Neural cell (in vitro differentiated cells): ENCODE results near the gene SLC22A5. TPM values are rescaled to one million over a fixed set of nuclear protein-coding genes. Genes with fewer than 3 reads are reported as not detected.
"Not testable (repeated sequence)": the region's sequence is repeated elsewhere in the genome, so short reads cannot be mapped to it uniquely, and the experiment has no call there.

ENCODE experiments used
- H2AFZ ChIP-seq: fragments of 200-600, 300-800 bp; sonication (generic), shearing (Covaris generic); 2 replicates; pipeline ENCODE4 v1.6.0; 2014; ENCODE audit warnings: low read depth, mild to moderate bottlenecking, antibody characterized with exemption, low read length, moderate library complexity
- H3F3A ChIP-seq: fragments of 200-600 bp; shearing (Covaris generic); 2 replicates; pipeline ENCODE4 v1.6.1; 2016; ENCODE audit warnings: mild to moderate bottlenecking, moderate library complexity, mixed read lengths, antibody characterized with exemption, low read length; ENCODE audit not compliant: insufficient read depth, poor library complexity, severe bottlenecking
- H3K27ac ChIP-seq: fragments of 200-600, 300-800 bp; sonication (generic), shearing (Covaris generic); 2 replicates; pipeline ENCODE4 v1.5.1; 2014; ENCODE audit warnings: mild to moderate bottlenecking, low read length, moderate library complexity
- H3K27me3 ChIP-seq: fragments of 300-800, 200-600 bp; sonication (generic), shearing (Covaris generic); 2 replicates; pipeline ENCODE4 v1.6.0; 2014; ENCODE audit warnings: mild to moderate bottlenecking, low read depth, low read length, moderate library complexity; ENCODE audit not compliant: insufficient read depth
- H3K36me3 ChIP-seq: fragments of 300-800, 200-600 bp; sonication (generic), shearing (Covaris generic); 2 replicates; pipeline ENCODE4 v1.5.1; 2014; ENCODE audit warnings: mild to moderate bottlenecking, antibody characterized with exemption, low read length, moderate library complexity; ENCODE audit not compliant: insufficient read depth
- H3K4me2 ChIP-seq: fragments of 300-800, 200-600 bp; sonication (generic), shearing (Covaris generic); 2 replicates; pipeline ENCODE4 v1.6.0; 2014; ENCODE audit warnings: mild to moderate bottlenecking, low read length
- H3K4me3 ChIP-seq: fragments of 300-800, 200-600 bp; sonication (generic), shearing (Covaris generic); 2 replicates; pipeline ENCODE4 v1.5.1; 2014; ENCODE audit warnings: mild to moderate bottlenecking, low read length, moderate library complexity
- H3K79me2 ChIP-seq: fragments of 200-600 bp; shearing (Covaris generic); replicated peaks from 2 replicates; pipeline ENCODE4 v1.6.0; 2014; ENCODE audit warnings: mild to moderate bottlenecking, low read length, moderate library complexity; ENCODE audit not compliant: insufficient read depth
- H3K9ac ChIP-seq: fragments of 300-800, 200-600 bp; sonication (generic), shearing (Covaris generic); 2 replicates; pipeline ENCODE4 v1.6.1; 2016; ENCODE audit warnings: mild to moderate bottlenecking, low read length, mixed read lengths
- H3K9me2 ChIP-seq: fragments of 200-600 bp; shearing (Covaris generic); 2 replicates; pipeline ENCODE4 v1.6.1; 2016; ENCODE audit warnings: mild to moderate bottlenecking, low read length, mixed read lengths; ENCODE audit not compliant: insufficient read depth
- H3K9me3 ChIP-seq: fragments of 200-600, 300-800 bp; sonication (generic), shearing (Covaris generic); 2 replicates; pipeline ENCODE4 v1.6.1; 2016; ENCODE audit warnings: mild to moderate bottlenecking, mixed run types, low read length, moderate library complexity, mixed read lengths
- H4K20me1 ChIP-seq: fragments of 200-600 bp; shearing (Covaris generic); 2 replicates; pipeline ENCODE4 v1.6.1; 2016; ENCODE audit warnings: mild to moderate bottlenecking, mixed run types; ENCODE audit not compliant: insufficient read depth
- EP300 ChIP-seq: fragments of 450-650 bp; conservative IDR thresholded peaks from 2 replicates; pipeline ENCODE4 v1.6.1; 2014; ENCODE audit warnings: antibody characterized with exemption, mild to moderate bottlenecking, moderate library complexity; ENCODE audit not compliant: poor library complexity, severe bottlenecking
- EZH2 ChIP-seq: fragments of 200-600, 300-800 bp; shearing (Covaris generic), sonication (generic); IDR thresholded peaks from 2 replicates; pipeline ENCODE4 v1.6.1; 2014; ENCODE audit warnings: antibody characterized with exemption, low read length, borderline replicate concordance, mild to moderate bottlenecking; ENCODE audit not compliant: insufficient read depth, poor library complexity, severe bottlenecking
- MXI1 ChIP-seq: fragments of 450-650 bp; conservative IDR thresholded peaks from 2 replicates; pipeline ENCODE4 v1.6.1; 2014; ENCODE audit warnings: antibody characterized with exemption, mild to moderate bottlenecking; ENCODE audit not compliant: poor library complexity, severe bottlenecking
- POLR2AphosphoS5 ChIP-seq: IDR thresholded peaks from 2 replicates; pipeline ENCODE4 v1.6.1; 2012
- RAD21 ChIP-seq: fragments of 450-650 bp; conservative IDR thresholded peaks from 2 replicates; pipeline ENCODE4 v1.6.1; 2014; ENCODE audit warnings: antibody characterized with exemption, mild to moderate bottlenecking, moderate library complexity
- SMC3 ChIP-seq: fragments of 450-650 bp; conservative IDR thresholded peaks from 2 replicates; pipeline ENCODE4 v1.6.1; 2014; ENCODE audit warnings: antibody characterized with exemption, mild to moderate bottlenecking, moderate library complexity; ENCODE audit not compliant: poor library complexity
- TAF1 ChIP-seq: IDR thresholded peaks from 2 replicates; pipeline ENCODE4 v1.6.1; 2012; ENCODE audit warnings: low read depth
- polyA plus RNA-seq: library from polyadenylated mRNA; depleted of rRNA; stranded (reverse); fragments of >200 nt; gene quantifications from 2 replicates; pipeline ENCODE4 v1.2.3, GENCODE V29; 2014
- TF ChIP-seq, protein P1 (sequence below): fragments of 450-650 bp; IDR thresholded peaks from 2 replicates; pipeline ENCODE4 v1.5.1; 2014; ENCODE audit warnings: antibody characterized with exemption, mild to moderate bottlenecking, moderate library complexity; ENCODE audit not compliant: poor library complexity, severe bottlenecking
- TF ChIP-seq, protein P2 (sequence below): IDR thresholded peaks from 2 replicates; pipeline ENCODE4 v1.6.1; 2012; ENCODE audit warnings: borderline replicate concordance

The SLC22A5 gene
- polyA plus RNA-seq, 1 donor from 2014 or later = 5.5 TPM

DNA sequence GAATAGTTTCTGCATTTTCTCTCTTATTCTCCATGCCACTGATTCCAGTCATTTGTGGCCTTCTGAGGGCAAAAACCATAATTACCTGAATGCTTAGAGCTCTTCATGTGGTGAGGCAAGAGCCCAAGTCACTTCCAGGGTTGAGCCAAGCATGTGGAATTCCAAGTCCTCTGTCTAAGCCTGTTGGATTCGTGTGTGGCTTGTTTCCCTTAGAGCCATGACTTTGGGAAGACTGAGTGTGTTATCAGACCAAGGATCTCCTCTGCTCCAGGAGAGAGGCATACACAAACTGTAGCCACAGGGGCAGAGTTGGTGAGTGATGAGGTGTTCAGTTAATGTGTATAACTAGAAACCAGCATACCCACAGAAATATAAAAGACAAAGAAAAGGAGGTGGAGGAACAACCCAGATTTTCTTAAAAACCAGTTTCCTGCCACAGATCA lies 27.1 kb downstream of the SLC22A5 start:
- Histone ChIP-seq H3K9ac (no peak overlapping the region), H3K79me2 (no peaks in the 10 kb centered on the region), H3K36me3 (no peaks in the 10 kb centered on the region), H2AFZ (no peak overlapping the region), H3K4me2 (no peak overlapping the region), H3K27ac (no peak overlapping the region), H3K9me3 (no peaks in the 10 kb centered on the region), H3F3A (no peaks in the 10 kb centered on the region), H3K27me3 (no peaks in the 10 kb centered on the region), H4K20me1 (no peaks in the 10 kb centered on the region), H3K4me3 (no peak overlapping the region), H3K9me2 (no peaks in the 10 kb centered on the region)
- TF ChIP-seq RAD21 (no peak), EZH2 (no peak), SMC3 (no peak), TAF1 (no peak), MXI1 (no peak), EP300 (no peak), POLR2AphosphoS5 (no peak)
- TF ChIP-seq, protein P1, sequence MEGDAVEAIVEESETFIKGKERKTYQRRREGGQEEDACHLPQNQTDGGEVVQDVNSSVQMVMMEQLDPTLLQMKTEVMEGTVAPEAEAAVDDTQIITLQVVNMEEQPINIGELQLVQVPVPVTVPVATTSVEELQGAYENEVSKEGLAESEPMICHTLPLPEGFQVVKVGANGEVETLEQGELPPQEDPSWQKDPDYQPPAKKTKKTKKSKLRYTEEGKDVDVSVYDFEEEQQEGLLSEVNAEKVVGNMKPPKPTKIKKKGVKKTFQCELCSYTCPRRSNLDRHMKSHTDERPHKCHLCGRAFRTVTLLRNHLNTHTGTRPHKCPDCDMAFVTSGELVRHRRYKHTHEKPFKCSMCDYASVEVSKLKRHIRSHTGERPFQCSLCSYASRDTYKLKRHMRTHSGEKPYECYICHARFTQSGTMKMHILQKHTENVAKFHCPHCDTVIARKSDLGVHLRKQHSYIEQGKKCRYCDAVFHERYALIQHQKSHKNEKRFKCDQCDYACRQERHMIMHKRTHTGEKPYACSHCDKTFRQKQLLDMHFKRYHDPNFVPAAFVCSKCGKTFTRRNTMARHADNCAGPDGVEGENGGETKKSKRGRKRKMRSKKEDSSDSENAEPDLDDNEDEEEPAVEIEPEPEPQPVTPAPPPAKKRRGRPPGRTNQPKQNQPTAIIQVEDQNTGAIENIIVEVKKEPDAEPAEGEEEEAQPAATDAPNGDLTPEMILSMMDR = no peak
- TF ChIP-seq, protein P2, sequence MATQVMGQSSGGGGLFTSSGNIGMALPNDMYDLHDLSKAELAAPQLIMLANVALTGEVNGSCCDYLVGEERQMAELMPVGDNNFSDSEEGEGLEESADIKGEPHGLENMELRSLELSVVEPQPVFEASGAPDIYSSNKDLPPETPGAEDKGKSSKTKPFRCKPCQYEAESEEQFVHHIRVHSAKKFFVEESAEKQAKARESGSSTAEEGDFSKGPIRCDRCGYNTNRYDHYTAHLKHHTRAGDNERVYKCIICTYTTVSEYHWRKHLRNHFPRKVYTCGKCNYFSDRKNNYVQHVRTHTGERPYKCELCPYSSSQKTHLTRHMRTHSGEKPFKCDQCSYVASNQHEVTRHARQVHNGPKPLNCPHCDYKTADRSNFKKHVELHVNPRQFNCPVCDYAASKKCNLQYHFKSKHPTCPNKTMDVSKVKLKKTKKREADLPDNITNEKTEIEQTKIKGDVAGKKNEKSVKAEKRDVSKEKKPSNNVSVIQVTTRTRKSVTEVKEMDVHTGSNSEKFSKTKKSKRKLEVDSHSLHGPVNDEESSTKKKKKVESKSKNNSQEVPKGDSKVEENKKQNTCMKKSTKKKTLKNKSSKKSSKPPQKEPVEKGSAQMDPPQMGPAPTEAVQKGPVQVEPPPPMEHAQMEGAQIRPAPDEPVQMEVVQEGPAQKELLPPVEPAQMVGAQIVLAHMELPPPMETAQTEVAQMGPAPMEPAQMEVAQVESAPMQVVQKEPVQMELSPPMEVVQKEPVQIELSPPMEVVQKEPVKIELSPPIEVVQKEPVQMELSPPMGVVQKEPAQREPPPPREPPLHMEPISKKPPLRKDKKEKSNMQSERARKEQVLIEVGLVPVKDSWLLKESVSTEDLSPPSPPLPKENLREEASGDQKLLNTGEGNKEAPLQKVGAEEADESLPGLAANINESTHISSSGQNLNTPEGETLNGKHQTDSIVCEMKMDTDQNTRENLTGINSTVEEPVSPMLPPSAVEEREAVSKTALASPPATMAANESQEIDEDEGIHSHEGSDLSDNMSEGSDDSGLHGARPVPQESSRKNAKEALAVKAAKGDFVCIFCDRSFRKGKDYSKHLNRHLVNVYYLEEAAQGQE = no peak

DNA sequence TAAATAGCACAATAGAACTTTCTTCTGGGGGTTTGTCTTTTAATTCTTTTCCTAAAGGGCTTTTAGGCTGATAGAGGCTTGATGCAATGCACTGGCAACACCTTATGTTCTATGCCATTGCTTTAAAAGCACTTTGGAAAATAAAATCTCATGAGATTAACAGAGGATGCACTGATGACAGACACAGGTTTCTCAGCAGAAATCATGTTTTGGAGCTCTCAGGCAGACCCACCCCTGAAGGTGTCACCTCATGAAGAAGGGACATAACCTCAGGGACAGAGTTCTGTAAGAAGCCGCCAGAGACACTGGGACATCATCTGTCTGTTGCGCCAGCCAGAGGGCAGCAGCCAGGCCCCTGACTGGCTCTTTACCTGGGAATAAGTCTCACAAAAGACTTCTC lies 27.7 kb downstream of the SLC22A5 start:
- Histone ChIP-seq H3K9ac (no peak overlapping the region), H3K36me3 (no peaks in the 10 kb centered on the region), H3K4me2 (no peak overlapping the region), H3K79me2 (no peaks in the 10 kb centered on the region), H3K9me2 (no peaks in the 10 kb centered on the region), H2AFZ (no peak overlapping the region), H3F3A (no peaks in the 10 kb centered on the region), H4K20me1 (no peaks in the 10 kb centered on the region), H3K27me3 (no peaks in the 10 kb centered on the region), H3K4me3 (no peak overlapping the region), H3K27ac (no peak overlapping the region), H3K9me3 (no peaks in the 10 kb centered on the region)
- TF ChIP-seq MXI1 = no peak
- no peak for TF ChIP-seq RAD21
- TF ChIP-seq EP300 = no peak
- TF ChIP-seq EZH2 = no peak
- no peak for TF ChIP-seq SMC3
- TF ChIP-seq, protein P2 = no peak
- TF ChIP-seq, protein P1 = no peak
- no peak for TF ChIP-seq POLR2AphosphoS5
- TF ChIP-seq TAF1 = no peak

DNA sequence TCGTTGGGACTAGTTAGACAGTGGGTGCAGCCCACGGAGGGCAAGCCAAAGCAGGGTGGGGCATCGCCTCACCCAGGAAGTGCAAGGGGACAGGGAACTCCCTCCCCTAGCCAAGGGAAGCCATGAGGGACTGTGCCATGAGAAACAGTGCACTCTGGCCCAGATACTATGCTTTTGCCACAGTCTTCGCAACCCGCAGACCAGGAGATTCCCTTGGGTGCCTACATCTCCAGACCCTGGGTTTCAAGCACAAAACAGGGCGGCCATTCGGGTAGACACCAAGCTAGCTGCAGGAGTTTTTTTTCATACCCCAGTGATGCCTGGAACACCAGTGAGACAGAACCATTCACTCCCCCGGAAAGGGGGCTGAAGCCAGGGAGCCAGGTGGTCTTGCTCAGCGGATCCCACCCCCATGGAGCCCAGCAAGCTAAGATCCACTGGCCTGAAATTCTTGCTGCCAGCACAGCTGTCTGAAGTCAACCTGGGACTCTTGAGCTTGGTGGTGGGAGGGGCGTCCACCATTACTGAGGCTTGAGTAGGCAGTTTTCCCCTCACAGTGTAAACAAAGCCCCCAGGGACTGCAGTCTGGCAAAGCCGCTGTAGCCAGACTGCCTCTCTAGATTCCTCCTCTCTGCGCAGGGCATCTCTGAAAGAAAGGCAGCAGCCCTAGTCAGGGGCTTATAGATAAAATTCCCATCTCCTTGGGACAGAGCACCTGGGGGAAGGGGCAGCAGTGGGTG lies 28.6 kb downstream of the SLC22A5 start:
- H3K9me2 ChIP-seq, H3K27me3 ChIP-seq, H3K79me2 ChIP-seq, H2AFZ ChIP-seq, H3K4me2 ChIP-seq, H3K27ac ChIP-seq, H3K36me3 ChIP-seq, H3K9me3 ChIP-seq, H3K4me3 ChIP-seq, H3F3A ChIP-seq, H3K9ac ChIP-seq, H4K20me1 ChIP-seq: not testable (repeated sequence)
